Fibroblast of lung (primary cell): Measurements from ENCODE around the gene NTSR1.

Source experiments
- EZH2 ChIP-seq: IDR thresholded peaks from 2 replicates; pipeline ENCODE4 v1.5.1; 2012; ENCODE audit warnings: low read length, control low read depth, mild to moderate bottlenecking; ENCODE audit errors: missing control alignments
- TF ChIP-seq, protein P1 (sequence below), 2 donors: IDR thresholded peaks in 1 of 2; conservative IDR thresholded peaks in 1 of 2; 1 replicate in 1 of 2; 2 replicates in 1 of 2; pipeline ENCODE4 v1.5.1; 2011 to 2012; ENCODE audit warnings: low read length in 2 of 2, control low read depth in 1 of 2, inconsistent platforms in 1 of 2, low read depth in 1 of 2, mild to moderate bottlenecking in 1 of 2

DNA sequence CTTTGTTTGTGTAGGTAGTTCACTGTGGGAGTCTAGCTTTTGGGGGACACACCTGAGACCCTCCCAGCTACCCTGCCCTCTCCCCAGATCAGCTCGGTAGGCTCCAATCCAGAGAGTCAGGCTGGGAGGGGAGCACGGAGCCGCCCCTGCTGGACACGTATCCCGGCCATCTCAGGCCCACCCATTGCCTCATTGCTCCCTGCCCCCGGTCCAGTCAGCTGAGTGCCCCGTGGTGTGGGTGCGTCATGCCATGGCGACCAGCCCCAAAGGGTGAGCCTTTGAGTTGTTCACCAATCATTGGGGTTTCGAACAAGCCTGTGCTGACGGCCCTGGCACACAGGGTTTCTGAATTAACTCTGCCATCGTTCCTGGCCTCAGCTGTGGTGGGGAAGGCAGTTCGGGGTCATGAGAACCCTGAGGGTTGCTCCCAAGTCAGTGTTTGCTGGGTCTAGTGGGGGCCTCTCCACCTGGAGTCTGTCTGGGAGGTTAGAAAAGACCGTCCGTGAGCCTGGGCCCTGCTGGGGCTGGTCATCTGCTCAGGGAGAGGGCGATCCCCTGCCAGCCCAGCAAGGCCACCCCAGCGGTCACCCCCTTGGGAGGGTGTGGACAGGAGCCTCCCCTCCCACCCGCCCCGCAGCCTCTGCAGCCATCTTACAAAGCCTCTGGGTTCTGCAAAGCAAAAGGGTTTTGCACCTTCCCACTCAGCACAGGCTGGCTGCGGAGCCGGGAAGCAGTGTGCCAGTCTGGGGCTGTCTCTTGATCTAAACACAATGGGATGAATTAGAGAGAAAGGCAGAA, 34.5 kb downstream of the NTSR1 start:
- TF ChIP-seq, protein P1, sequence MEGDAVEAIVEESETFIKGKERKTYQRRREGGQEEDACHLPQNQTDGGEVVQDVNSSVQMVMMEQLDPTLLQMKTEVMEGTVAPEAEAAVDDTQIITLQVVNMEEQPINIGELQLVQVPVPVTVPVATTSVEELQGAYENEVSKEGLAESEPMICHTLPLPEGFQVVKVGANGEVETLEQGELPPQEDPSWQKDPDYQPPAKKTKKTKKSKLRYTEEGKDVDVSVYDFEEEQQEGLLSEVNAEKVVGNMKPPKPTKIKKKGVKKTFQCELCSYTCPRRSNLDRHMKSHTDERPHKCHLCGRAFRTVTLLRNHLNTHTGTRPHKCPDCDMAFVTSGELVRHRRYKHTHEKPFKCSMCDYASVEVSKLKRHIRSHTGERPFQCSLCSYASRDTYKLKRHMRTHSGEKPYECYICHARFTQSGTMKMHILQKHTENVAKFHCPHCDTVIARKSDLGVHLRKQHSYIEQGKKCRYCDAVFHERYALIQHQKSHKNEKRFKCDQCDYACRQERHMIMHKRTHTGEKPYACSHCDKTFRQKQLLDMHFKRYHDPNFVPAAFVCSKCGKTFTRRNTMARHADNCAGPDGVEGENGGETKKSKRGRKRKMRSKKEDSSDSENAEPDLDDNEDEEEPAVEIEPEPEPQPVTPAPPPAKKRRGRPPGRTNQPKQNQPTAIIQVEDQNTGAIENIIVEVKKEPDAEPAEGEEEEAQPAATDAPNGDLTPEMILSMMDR (conservative IDR thresholded peaks at IDR 0.05 in 1 of 2, IDR thresholded peaks at IDR 0.05 in 1 of 2; ENCODE audit: low read depth in 1 of 2, low read length in 2 of 2): no peak
- TF ChIP-seq EZH2: no peak
